NCI-H82 (cell line): ENCODE data around the gene UNKL.

Experiments used
- DNase-seq: peaks from one replicate; lab custom pipeline; 2025; lab: John Stamatoyannopoulos, UW

UNKL gene

DNA sequence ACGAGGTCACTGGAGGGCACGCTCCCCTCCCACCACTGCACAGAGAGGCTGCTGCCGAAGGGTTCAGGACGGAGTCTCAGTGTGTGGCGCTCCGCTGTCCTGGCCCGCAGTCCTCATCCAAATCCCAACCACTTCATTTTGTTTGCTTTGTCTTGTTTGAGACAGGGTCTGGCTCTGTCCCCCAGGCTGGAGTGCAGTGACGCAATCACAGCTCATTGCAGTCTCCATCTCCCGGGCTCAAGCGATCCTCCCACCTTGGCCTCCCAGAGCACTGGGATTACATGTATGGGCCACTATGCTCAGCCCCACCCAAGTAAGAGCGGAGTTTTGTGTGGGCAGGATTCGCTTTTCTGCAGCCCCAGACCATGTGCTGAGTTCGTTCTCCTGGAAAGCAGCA lies 12.7 kb downstream of the UNKL start:
- DNase-seq: no peak

DNA sequence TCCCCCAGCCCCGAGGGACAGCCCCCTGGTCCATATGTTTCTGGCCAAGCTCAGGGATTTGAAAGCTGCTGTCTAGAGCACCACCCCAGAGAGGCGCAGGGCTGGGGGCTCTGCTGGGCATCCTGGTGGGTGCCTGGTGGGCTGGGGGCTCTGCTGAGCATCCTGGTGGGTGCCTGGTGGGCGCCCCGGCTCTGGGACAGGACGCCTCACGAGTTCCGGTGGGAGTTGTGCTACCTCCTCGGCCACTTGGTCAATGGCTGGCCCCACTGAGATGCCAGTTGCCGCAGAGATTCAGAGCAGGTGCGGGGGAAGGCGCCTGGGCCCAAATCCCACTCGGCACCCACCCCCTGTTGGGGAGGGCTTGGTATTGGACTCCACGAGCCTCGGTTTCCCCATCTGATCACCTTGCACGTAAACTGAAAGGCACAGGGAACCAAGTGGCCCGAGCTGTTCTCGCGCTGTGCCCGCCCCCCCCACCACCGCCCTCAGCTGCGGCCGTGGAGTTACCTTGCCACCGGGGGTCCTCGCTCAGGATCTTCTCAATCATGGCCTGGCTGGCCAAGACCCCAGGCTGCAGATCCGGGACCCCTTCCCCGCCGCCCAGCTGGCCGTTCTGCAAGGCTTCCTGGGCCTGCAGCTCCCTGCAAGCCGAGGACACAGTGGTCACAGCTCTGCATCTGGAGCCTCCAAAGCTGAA lies 13.3 kb downstream of the UNKL start:
- DNase-seq: no peak

DNA sequence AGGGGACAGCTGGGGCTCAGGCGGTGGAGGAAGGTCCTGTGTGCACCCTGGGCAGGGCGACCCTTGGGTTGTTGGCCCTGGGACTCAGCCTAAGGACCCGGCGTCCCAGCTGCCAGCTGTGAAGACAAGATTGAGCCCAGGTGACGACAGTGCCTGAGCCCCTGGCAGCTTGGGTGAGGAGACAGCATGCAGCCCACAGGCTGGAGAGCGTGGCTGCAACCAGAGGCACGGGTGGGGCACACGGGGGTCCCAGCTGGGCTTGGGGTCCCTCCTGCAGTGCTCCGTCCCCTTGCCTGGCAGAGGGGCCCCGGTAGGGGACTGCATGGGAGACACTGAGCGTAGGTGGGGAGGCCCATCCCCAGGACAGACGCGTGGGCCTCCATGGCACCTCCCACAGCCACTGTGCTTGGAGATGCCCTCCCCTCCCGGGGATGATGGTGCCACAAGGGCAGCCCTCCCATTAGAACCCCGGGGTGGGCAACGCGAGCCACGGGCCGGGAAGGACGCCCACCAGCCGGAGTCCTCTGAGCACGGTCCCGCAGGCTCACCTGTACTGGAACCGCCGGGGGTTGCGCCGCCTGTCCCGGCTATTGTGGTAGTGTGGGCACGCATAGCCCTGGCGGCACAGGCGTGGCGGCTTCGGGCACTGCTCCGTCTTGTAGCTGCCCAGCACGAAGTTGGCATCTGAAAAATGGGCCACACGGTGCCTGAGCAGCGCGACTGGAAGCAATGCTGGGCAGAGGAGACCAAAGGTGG lies 15.5 kb downstream of the UNKL start:
- no peak for DNase-seq

DNA sequence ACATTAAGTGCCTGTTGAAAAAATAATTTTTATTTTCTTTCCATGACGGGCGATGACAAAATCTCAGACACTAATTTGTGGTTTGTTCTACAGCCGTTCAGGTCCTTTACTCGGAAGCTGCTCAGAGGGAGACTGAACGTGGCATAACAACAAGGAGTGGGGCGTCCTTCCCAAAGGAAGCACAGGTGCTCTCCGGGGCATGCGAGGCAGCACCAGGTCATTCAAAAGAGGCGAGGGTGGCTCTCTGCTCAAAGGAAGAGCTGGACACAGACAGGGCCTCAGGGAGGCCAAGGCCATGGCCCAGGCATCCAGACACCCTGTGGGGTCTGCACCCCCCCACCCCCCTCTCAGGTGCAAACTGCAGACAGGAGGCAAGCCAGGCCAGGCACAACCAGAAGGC lies 16.2 kb downstream of the UNKL start:
- DNase-seq: no peak

DNA sequence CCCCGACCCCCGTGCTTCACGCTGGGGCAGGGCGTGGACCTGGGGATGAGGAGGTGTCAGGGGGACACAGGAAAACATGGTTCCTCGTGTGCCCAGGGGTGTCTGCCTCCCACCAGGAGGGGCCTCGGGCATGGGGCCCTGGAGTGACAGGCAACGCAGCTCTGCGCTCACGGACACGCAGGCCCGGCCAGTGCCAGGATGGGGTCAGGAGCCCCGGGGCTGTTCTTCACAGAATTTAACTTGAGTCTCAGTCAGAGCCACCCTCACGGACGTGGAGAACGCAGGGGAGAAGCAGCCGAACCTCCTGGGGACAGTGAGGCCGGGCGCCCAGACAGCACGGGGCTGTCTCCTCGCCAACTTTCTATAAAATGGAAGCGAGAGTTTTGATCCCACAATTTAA lies 16.7 kb downstream of the UNKL start:
- no peak for DNase-seq

DNA sequence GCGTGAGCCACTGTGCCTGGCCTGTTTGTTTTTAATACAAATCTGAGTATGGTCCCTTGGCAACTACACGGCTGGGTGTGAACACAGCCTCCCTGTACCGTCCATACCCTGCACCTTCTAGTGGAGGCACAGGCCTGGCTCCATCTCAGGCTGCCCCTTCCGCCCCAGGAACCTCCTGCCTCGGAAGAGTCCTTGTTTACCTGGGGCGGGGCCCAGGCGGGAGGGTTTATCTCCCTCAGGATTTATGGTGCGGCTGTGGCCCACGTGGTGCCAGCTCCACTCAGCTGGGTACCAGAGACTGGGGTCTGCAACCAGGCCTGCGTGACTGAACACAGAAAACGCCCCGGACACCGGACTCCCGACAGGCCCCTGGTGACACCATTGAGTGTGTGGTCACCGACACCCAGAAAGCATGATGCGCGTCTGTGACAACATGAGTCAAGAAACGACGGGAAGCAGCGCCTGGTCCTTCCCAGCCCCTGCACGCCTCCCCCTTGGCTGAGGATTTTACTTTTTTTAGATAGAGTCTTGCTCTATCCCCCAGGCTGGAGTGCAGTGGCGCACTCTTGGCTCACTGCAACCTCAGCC lies 19.0 kb downstream of the UNKL start:
- DNase-seq: no peak

DNA sequence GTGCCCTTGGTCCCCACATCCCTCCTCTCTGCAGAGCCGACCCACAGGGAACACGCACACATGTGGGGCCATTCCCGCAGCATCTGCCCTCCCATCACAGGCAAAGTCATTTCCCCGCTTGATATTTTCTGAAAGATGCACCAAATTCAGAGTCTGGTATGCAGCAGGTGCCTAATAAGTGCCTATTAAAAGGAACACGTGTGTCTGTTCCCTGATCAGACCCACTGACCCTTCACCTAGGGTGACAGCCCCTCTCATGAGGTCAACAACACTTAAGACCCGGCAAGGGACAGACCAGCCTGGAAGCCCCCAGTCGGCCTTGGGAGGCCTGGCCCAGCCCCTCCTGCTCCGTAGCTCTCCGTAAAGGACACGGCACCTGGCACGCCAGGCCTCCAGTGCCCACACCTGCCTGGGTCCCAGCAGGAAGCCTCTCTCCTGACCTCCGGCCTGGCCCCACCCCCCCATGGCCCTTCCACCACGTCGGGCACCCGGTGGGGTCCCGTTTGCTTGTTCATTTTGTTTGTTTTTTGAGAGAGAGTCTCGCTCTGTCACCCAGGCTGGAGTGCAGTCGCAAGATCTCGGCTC lies 20.0 kb downstream of the UNKL start:
- DNase-seq: no peak

DNA sequence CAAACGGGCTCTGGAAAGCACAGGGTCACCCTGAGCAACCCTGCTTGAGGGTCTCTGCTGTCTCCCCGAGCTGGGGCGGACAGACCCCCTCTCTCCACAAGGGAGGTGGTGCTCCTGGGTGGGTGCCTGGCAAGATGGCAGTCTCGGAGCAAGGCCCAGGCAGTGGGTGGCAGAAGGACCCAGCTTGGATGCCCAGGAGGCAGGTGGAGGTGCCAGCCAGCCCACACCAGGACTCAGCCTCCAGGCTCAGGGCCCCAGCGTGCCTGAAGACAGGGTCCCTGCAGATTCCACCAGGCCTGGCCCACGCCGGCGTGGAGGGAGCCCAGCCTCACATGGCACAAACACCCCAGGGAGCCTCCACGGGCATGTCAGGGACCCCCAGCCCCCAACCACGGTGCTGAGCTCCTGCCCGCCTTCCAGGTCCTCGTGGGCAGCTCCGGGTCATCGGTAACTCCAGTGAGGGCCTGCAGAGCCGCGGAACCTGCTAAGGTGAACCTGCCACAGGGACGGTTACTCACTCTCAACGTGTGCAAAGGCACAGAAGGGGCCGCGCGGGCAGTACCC lies 20.8 kb downstream of the UNKL start:
- no peak for DNase-seq

DNA sequence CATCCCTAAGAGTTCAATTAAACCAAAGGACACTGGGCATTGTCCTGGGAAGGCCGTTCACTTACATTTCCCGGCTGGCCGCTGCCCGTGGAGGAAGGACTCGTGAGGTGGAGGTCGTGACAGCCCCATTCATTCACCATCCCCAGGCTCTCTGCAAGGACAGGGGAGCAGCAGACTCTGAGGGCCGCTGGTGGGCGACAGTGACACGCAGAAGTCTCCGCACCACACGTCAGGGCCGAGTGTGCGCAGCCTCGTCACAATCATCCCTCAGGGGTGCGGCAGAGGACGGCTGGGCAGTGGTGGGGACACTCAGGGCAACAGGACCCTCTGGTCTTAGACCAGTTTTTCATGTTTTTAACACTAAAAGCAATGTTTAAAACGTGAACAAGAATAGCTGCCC lies 21.7 kb downstream of the UNKL start:
- no peak for DNase-seq

DNA sequence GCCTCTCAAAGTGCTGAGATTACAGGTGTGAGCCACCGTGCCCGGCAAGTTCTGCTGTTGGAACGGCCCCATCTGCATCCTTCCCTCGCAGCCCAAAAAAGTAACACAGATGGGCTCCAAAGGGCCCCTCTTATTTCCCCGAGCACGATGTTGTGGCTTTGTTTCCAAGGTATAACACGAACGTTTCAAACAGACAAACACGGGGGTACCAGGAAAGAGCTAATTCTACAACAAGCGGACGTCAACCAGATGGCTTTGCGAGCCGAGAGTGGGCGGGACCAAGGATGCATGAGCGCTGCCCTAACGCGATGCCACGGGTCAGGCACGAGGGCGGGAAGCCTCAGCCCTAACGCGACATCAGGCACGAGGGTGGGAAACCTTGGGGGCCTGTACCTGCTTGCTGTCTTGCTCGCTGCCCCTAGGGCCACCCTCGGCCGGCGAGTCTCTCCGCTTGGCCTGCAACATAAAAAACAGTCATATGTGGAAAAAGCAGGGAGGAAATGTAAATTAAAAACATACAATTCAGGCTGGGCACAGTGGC lies 24.2 kb downstream of the UNKL start:
- no peak for DNase-seq

DNA sequence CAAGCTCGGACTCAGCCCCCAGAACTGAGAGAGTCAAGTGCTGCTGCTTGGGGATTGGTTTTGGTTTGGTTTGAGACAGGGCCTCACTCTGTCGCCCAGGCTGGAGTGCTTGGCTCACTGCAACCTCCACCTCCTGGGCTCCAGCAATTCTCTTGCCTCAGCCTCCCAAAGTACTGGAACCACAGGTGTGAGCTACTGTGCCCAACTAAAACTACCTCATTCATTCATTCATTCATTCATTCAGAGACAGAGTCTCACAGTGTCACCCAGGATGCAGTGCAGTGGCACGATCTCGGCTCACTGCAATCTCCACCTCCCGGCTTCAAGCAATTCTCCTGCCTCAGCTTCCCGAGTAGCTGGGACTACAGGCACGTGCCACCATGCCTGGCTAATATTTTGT lies 24.7 kb downstream of the UNKL start:
- no peak for DNase-seq

DNA sequence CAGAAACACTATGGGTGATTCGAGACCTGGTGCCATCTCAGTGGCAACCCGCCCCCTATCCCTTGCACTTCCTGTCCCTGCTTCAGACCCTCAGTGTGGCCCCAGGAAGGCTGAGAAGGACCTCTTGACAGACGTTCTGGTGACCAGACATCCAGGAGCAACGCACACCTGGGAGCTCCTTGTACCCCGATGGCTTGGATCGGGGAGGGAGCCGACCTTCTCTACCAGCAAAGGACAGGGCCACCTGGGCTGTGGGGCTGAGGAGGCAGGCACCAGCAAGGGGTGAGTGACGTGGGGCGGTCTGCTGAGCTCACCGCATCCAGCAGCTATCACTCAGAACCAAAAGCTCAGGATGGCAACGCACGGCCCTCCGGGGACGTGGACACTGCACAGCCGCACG lies 27.2 kb downstream of the UNKL start:
- DNase-seq: no peak

DNA sequence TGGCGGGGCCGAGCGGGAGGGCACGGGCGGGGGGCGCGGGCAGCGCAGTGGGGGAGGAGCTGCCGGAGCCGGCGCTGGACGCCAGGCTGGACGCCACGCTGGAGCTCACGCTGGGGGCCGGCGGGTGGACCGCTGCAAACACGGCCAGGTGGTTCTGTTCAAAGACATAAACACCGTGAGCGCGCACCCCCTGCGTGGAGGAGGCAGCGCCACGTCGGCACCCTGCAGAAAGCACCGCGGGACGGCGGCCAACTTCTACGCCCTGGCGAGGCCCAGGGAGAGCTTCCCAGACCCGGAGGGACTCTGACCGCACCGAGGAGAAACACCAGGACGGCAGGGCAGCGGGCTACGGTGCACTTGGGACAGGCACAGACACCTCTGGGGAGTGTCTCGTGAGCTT lies 29.3 kb downstream of the UNKL start:
- DNase-seq: no peak

DNA sequence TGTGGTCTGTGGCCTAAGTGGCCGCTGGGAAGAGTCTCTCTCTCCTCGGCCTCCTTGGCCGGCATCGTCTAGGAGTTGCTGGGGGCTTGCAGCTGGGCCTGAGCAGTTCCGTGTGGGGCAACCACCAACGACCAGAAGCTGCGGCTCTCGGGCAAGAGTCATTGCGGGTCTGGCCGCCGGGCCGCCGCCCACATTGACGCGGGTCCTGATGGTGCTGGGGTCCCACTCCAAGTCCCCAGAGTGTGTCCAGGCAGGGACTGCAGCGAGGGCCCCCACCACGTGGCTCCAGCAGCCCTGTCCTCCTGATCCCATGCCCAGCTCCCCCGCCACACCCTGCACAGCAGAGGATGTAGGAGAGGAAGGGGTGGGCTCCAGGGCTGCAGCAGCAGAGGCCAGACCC lies 30.9 kb downstream of the UNKL start:
- no peak for DNase-seq

DNA sequence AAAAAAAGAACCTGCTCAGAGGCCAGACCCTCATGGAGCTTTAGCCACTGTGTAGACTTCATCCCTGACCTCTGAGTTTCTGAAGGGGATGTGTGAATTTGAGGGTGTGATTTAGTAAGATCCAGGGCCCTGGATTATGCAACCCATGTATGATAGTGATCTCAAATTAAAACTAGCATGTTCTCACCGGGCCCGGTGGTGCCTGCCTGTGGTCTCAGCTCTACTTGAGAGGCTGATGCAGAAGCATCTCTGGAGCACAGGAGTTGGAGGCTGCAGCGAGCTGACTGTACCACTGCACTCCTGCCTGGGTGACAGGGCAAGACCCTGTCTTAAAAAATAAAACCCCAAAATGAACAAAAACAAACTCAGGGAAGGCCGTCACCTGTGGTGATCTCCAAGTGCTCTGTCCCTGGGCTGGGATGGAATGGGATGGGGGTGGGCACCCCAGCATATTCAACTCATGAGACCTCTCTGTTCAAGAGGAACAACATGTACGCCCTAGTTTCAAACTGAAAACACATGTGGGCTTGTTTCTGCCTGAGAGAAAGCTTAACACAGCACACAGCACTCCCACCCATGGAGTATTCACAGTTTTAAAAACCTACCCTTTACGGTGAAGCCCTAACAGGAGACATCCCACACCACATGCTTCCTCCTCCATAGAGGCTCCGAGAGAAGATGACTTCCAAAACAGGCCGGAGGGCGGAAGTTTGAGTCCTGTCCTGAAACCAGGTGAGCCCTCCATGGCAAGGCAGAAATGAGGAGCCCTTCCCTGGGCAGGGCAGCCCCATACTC lies 32.7 kb downstream of the UNKL start:
- DNase-seq: no peak

DNA sequence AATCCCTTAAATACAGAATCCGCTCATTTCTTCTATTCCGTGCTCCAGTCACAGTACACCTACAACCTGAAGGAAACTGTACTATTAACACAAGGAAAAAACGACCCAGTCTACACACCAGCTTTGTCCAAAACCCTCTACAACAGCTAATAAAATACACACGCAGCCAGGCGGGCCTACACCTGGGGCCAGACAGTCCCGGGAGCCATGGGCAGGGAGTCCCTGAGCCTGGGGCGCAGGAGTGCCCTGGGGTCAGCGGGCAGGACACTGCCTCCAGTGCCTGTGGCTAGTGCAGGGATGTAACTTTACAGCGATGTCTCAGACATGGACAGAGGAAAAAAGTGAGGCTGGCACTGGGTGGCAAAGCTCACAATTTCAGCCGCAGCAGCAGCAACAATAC lies 34.3 kb downstream of the UNKL start:
- DNase-seq: no peak

DNA sequence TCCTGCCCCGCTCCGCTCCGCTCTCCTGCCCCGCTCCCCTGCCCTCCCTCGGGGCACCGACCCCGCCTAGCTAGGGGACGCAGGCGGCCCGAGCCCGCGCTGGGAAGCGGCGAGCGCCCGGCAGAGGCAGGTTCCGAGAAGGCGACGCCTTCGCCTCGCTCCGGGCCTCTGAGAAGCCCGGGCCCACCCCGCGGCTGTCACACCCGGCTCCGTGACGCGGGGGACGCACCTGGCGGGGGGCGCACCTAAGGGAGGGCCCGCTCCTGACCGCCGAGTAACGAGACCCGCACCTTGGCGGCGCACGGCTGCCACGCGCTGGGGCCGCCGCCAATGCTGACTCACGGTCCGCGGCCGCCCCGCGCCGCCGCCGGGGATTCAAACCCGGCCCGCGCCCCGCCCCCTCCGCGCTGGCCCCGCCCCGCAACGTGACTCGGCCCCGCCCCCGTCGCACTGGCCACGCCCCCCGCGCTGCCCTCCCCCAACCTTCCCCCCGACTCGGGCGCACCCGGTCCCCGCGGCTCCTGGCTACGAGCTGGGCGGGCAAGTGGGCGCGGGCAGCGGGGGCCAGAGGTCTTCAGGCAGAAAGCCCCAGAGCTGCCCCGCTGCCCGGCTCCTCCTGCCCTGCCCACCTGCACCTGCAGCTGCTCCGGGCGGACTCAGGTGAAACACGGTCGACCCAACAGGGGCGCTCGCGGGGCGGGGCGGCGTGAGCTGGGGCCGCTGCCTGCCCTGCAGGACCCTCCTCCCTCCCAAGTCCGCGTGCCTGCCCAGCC lies 35.0 kb downstream of the UNKL start:
- peak; percentile 36 for DNase-seq

DNA sequence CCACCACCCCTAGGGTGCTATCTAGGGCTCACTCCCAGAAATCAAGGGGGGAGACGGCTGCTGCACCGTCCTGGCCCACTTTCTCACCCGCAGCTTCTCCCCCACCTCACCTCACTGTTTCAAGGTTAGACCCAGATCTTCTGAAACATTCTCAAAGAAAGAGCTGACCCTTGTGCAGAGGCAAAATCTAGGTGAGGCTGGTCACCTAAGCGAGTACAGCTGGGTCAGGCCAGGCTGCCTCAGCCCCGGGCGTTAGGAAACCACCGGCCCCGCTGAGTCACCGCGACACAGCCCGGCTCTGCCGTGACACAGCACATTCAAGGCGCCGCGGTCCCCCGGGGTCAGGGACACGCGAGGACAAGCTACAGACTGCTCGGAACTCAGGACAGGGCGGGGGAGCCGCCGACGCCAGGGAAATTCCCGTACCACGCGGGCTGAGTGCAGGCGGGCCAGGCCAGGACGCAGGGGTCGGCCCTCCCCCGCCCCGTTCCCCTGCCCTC lies 35.6 kb downstream of the UNKL start:
- peak; percentile 28 for DNase-seq

DNA sequence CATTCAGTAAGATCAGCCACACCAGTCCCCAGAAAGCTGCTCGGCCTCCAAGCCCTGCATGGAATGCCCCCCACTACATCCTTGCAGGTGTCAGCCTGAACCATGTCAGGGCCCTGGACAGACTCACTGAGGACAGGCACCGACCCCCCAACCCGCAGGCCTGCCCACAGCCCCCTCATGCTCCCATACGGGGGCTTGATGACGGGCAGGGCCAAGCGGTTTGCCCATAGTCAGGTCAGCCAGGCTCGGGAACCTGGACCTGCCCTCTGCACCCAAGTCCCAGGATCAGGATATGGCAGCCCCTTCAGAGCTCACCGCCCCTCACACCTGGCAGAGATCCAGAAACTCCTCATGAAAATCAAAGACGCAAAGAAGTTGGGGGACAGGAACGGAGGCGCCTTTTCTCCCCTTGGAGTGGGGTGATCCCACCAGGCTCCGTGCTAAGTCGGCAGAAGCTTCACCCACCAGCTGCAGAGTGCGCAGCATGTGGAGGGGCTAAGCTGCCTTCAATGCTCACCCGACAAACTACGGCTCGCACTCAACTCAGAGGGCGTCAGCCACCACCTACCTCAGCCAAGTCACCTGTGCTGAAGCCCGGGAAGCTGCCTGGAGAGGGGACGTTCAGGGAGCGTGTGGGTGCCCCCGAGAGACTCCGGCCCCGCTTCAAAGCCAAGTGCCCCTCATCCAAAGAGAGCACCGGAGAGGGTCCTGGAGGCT lies 36.3 kb downstream of the UNKL start:
- DNase-seq: no peak

DNA sequence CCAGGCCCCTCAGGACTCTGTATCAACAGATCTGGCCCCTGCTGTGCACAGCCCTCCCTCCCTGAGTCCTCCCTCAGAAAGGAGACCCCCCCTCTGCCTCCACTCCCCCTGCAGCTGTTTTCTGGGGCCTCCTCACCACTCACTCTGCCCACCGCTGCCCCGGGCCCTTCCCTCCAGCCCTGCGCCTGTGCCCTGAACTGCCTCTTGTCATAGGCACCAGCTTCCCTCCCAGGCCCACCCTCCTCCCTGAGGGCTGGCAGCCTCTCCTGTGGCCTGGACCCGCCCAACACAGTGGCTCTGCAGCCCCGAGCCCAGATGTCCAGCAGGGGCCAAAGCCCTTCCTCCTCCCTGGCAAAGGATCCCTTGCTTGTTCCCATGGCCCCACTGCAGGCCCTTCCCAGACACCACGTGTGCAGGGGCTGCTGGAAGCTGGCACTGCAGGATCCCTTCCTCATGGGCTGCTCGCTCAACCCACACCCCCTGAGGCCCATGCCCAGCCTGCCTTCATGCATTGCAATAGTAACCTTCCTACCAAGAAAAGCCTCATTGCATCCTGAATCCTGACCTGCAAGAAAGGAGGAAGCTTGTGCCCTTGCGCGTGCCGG lies 37.0 kb downstream of the UNKL start:
- DNase-seq: no peak
